ENCODE results near the gene TTC17. TPM values are rescaled to one million over a fixed set of nuclear protein-coding genes. Genes with fewer than 3 reads are reported as not detected.

Gene TTC17
- polyA plus RNA-seq, 1 donor (not counting 4 experiments of a cell fraction or from before 2014, with no cell fraction given), result 53.4 TPM

DNA sequence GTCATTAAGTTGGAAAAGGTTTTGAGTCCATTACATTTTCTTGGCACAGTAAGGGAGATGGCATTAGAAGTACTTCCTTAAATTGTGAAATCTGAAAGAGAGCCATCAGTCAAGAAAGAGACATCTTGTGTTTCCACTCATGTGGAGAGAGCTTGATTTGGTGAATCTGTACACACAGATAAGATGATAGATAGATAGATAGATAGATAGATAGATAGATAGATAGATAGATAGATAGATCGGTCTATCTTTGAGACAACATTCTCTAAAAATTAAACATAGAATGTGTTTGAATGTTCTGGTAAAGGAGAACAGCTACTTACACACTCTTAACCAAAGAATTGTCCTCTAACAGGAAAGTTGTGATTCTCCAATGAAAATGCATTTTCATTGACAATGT is 76.2 kb downstream of the TTC17 start:
- H3K79me2 ChIP-seq (ENCODE audit: control insufficient read depth, insufficient read depth, low read length), result no peaks in the 10 kb centered on the region
- H3K27me3 ChIP-seq (ENCODE audit: control insufficient read depth, extremely low read depth, insufficient read depth, low read length), result no peaks in the 10 kb centered on the region
- H3K9me1 ChIP-seq (ENCODE audit: control insufficient read depth, extremely low read depth, insufficient read depth, low read length), result no peaks in the 10 kb centered on the region
- no peaks in the 10 kb centered on the region for H3K9me3 ChIP-seq (ENCODE audit: control insufficient read depth, low read depth, low read length)
- dilution Hi-C loops (cut with MboI; ENCODE audit: extremely low pct_ligation_motif_present, low sequenced_read_pairs), result no loop called here
- no peak overlapping the region for H3K4me3 ChIP-seq (ENCODE audit: control insufficient read depth in 2 of 3, extremely low read depth in 1 of 3, insufficient read depth in 2 of 3, low read depth in 1 of 3, low read length in 3 of 3)
- no peak overlapping the region for H3K27ac ChIP-seq (ENCODE audit: control insufficient read depth, insufficient read depth, low read length)
- H3K4me1 ChIP-seq (ENCODE audit: control insufficient read depth, extremely low read depth, insufficient read depth, low read length), result no peaks in the 10 kb centered on the region
- no peaks in the 10 kb centered on the region for H4K20me1 ChIP-seq (ENCODE audit: control insufficient read depth, extremely low read depth, insufficient read depth, low read length)
- peaks cover 1 to 6% of the 10 kb centered on the region in 2 experiments for H3K36me3 ChIP-seq (ENCODE audit: control insufficient read depth in 2 of 2, extremely low read depth in 1 of 2, insufficient read depth in 2 of 2, low read length in 2 of 2)
- TF ChIP-seq, protein P1, sequence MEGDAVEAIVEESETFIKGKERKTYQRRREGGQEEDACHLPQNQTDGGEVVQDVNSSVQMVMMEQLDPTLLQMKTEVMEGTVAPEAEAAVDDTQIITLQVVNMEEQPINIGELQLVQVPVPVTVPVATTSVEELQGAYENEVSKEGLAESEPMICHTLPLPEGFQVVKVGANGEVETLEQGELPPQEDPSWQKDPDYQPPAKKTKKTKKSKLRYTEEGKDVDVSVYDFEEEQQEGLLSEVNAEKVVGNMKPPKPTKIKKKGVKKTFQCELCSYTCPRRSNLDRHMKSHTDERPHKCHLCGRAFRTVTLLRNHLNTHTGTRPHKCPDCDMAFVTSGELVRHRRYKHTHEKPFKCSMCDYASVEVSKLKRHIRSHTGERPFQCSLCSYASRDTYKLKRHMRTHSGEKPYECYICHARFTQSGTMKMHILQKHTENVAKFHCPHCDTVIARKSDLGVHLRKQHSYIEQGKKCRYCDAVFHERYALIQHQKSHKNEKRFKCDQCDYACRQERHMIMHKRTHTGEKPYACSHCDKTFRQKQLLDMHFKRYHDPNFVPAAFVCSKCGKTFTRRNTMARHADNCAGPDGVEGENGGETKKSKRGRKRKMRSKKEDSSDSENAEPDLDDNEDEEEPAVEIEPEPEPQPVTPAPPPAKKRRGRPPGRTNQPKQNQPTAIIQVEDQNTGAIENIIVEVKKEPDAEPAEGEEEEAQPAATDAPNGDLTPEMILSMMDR (optimal IDR thresholded peaks at IDR 0.05 in 1 of 3, IDR thresholded peaks at IDR 0.05 in 1 of 3, conservative IDR thresholded peaks at IDR 0.05 in 1 of 3; ENCODE audit: extremely low read depth in 1 of 3, insufficient read depth in 2 of 3, low read length in 3 of 3), result no peak
- no peak for TF ChIP-seq EZH2 (IDR thresholded peaks at IDR 0.05; ENCODE audit: low read length)
- H3K9ac ChIP-seq (ENCODE audit: control insufficient read depth, extremely low read depth, insufficient read depth, low read length), result no peak overlapping the region
- no peak overlapping the region for H3K4me2 ChIP-seq (ENCODE audit: control insufficient read depth, extremely low read depth, insufficient read depth, low read depth, low read length)
- H2AFZ ChIP-seq (ENCODE audit: control insufficient read depth, low read length), result no peak overlapping the region
- no peak for FAIRE-seq
- DNase-seq (ENCODE audit: low read depth, low spot score), result no peak

DNA sequence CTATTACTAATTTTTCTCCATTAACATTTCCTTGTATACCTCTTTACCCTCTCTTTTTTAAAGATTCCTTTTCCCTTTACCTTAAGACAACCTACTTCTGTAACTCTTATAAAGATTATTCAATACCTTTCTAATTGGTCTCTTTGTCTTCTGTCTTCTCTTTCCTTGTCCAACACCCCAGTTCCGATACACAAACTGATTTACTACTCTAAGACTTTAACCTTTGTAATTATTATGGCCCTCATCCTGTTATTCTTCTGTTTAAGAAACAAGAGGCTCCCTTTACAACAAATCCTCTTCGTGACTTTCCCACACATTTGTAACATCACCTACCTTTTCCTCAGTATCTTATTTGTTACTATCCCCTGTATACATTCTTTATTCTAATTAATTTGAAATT is 81.8 kb downstream of the TTC17 start:
- Histone ChIP-seq H3K9me3 (ENCODE audit: control insufficient read depth, low read depth, low read length) (no peaks in the 10 kb centered on the region), H3K9ac (ENCODE audit: control insufficient read depth, extremely low read depth, insufficient read depth, low read length) (no peak overlapping the region), H3K4me3 (ENCODE audit: control insufficient read depth in 2 of 3, extremely low read depth in 1 of 3, insufficient read depth in 2 of 3, low read depth in 1 of 3, low read length in 3 of 3) (no peak overlapping the region), H3K27ac (ENCODE audit: control insufficient read depth, insufficient read depth, low read length) (no peak overlapping the region), H4K20me1 (ENCODE audit: control insufficient read depth, extremely low read depth, insufficient read depth, low read length) (no peaks in the 10 kb centered on the region), H3K36me3 (ENCODE audit: control insufficient read depth in 2 of 2, extremely low read depth in 1 of 2, insufficient read depth in 2 of 2, low read length in 2 of 2) (peaks cover 7 to 13% of the 10 kb centered on the region in 2 experiments), H3K79me2 (ENCODE audit: control insufficient read depth, insufficient read depth, low read length) (no peaks in the 10 kb centered on the region), H3K27me3 (ENCODE audit: control insufficient read depth, extremely low read depth, insufficient read depth, low read length) (no peaks in the 10 kb centered on the region), H2AFZ (ENCODE audit: control insufficient read depth, low read length) (no peak overlapping the region), H3K4me2 (ENCODE audit: control insufficient read depth, extremely low read depth, insufficient read depth, low read depth, low read length) (no peak overlapping the region), H3K4me1 (ENCODE audit: control insufficient read depth, extremely low read depth, insufficient read depth, low read length) (no peaks in the 10 kb centered on the region), H3K9me1 (ENCODE audit: control insufficient read depth, extremely low read depth, insufficient read depth, low read length) (no peaks in the 10 kb centered on the region)
- DNase-seq (ENCODE audit: low read depth, low spot score), result no peak
- TF ChIP-seq, protein P1 (optimal IDR thresholded peaks at IDR 0.05 in 1 of 3, IDR thresholded peaks at IDR 0.05 in 1 of 3, conservative IDR thresholded peaks at IDR 0.05 in 1 of 3; ENCODE audit: extremely low read depth in 1 of 3, insufficient read depth in 2 of 3, low read length in 3 of 3), result no peak
- dilution Hi-C loops (cut with MboI; ENCODE audit: extremely low pct_ligation_motif_present, low sequenced_read_pairs), result no loop called here
- FAIRE-seq, result no peak
